Stimulated activated CD4-positive, alpha-beta T cell treated with anti-CD3 and anti-CD28 coated beads, Interleukin-4, amount 100 ng/mL, for 48 hours (primary cell): ENCODE data around the gene PIK3AP1.
"Not testable (repeated sequence)": the region's sequence is repeated elsewhere in the genome, so short reads cannot be mapped to it uniquely, and the experiment has no call there.

ENCODE experiments used
- DNase-seq, 2 donors: peaks; one replicate each; pipeline ENCODE4 v3.0.0-alpha.2; 2020; ENCODE audit warnings: low read depth in 2 of 2

The PIK3AP1 gene

DNA sequence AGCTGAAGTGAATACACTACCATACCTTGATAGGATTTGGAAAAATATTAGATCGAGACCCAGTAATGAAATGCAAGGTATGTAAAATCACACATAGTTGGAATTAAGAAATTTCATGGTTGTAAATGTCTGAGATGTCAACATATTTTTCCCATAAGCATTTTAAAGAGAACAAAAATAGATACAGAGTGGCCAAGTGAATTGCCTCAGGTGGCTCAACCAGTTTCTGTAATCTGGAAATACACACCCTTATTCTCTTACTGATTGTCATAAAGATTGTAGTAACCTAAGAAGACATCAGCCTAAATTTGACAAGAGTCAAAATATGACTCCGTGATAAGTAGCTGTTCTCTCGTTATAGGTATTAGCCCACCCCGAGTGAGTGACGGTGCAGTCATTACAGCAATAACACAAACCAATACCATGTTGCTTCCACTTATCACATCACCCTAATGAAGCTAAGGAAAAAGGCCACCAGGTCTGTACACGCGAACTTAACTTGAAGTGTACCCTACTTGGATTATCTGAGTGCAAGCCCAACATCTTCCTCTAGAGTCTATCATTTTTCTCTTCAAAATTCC is 23.4 kb downstream of the PIK3AP1 start:
- no peak for DNase-seq

GRCh38 chr10:96695975-96696634 is 24.2 kb downstream of the PIK3AP1 start:
- DNase-seq = no peak

DNA sequence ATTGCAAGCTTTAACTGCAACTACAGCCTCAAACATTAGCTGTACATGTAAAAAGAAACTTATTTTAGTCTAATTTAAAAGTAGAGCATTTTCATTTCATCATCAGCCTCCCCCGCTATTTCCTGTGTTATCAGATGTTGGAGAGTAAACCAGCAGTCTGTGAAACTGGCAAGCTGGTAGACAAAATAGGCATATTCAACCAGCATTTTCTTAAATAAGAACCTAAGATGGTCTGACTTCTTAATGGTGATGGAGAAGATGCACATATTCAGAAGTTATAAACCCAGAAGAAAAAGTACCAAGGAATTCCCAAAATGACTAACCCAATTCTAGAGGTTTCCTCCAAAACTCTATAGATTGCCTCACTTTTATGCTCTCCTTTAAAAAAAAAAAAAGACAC is 24.9 kb downstream of the PIK3AP1 start:
- DNase-seq = no peak

DNA sequence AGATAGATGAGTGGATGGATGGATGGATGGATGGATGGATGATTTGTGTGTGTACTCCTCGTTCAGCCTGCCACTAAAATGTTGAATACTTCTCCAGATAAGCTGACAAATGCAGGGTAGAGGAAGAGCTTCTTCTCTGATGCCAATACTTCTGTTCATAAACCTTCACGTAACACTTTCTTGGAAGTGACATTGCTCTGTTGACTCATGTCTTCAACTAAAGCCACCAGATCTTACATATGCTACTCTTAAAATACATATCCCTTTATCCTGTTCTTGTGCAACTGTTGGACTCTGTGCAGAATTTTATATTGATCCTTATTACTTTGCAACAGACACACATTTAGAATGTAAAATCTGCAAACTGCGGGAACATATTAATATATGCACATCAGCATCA is 26.9 kb downstream of the PIK3AP1 start:
- DNase-seq = no peak

- DNase-seq = no peak
Measured at GRCh38 chr10:96692427-96692826, 27.9 kb downstream of the PIK3AP1 start.

- DNase-seq = no peak
Measured at GRCh38 chr10:96691761-96692160, 28.6 kb downstream of the PIK3AP1 start.

DNA sequence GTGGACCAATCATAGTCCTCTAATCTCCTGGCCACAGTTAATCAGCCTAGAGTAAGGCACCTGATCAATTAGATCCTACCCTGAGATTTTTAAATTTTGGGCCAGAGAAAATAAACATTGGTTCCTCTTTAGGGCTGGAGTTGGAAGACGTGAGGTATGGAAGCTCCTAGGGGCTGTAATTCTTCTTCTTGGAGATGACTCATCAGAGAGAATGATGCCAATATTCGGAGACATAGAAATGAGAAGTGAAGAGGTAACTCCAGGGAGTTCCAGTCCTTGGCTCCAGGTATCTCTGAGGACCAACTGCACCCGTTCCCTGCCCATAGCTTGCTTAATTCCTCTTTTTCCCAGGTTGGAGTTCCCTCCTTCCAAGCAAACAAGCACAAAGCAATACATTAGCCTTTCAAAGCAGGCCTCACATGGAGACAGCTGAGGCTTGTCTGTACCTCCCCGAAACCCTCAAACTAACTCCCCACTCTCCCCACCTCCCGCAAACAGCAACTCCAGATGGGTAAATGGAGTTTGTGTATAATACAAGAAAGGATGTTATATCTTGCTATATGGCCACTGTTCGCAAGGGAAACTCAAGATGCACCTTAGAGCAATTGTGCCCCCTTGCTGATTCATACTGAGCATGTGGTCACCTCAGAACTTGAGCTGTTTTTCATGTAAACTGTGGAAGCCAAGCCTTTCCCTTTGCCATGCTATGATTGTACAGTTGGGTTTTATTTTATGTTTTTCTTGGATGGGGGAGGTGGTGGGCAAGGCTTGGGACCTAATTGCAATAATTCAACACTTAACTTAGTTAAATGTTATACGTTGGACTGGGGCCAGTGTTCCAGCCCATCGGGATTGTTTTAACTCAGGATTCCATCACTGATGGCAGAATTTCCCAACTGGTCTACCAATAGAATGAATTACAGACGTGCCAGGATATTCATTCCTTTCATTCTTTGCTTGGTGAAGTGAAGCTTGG is 29.3 kb downstream of the PIK3AP1 start:
- DNase-seq = no peak

GRCh38 chr10:96688789-96689188 is 31.5 kb downstream of the PIK3AP1 start:
- DNase-seq = no peak

GRCh38 chr10:96687317-96688012 is 32.8 kb downstream of the PIK3AP1 start:
- no peak for DNase-seq

DNA sequence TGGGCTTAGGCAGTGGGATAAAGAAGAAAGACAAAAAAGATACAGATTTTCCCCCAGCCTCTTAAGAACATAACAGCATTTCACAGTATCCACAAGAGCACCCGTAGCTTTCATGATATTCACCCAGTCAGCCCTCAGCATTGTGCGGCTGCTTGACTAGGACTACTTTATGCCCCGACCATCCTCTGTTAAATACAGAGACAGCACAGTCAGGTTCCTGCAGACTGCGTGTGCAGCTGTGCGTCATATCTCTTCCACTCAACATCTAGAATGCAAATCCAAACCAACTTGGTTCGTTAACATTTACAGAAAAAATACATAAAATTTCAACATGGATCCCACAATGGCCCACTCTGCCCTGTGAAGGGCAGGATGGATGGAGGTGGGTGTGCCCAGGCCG is 33.8 kb downstream of the PIK3AP1 start:
- no peak for DNase-seq

- no peak for DNase-seq
Measured at GRCh38 chr10:96685306-96685705, 35.0 kb downstream of the PIK3AP1 start.

- no peak for DNase-seq
Measured at GRCh38 chr10:96684826-96685225, 35.5 kb downstream of the PIK3AP1 start.

- DNase-seq = no peak
Measured at GRCh38 chr10:96683710-96684109, 36.6 kb downstream of the PIK3AP1 start.

DNA sequence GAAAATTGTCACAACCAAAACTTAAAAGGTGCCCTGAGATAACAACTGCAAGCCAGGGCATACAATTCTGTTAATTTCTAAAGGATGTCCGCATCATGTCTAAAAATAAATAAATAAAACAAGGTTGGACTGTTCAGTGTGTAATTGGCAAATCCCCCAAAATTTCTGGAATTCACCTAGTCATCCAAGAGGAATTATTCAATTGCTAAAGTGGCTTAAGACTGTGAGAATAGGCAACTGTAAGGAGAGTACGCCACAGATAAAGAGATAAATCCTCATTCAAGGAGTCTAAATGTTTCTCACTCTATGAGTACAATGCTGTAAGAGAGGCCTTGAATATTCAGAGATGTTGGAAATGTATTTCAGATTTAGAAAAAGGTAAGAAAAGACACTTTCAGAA is 37.2 kb downstream of the PIK3AP1 start:
- DNase-seq = no peak

- DNase-seq = no peak
Measured at GRCh38 chr10:96681524-96681923, 38.8 kb downstream of the PIK3AP1 start.

- not testable (repeated sequence) for DNase-seq
Measured at GRCh38 chr10:96680463-96680862, 39.9 kb downstream of the PIK3AP1 start.

DNA sequence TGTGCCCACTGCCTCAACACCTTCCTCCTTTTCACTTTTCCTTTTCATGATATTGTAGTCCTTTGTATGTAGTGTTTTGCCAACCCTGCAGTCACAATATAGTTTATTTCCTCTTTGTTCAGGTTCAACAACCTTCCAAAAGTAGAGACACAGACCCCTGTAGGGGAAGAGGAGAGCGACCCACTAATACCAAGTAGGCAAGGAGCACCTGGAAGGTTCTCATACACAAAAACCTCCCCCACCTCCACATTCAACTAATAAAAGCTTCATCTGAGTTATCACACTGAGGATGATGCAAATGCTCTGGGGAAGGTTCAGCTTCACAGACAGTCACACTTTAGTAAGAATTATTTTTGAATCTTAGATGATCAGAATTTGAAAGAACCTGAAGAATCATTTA is 41.6 kb downstream of the PIK3AP1 start:
- DNase-seq = no peak

DNA sequence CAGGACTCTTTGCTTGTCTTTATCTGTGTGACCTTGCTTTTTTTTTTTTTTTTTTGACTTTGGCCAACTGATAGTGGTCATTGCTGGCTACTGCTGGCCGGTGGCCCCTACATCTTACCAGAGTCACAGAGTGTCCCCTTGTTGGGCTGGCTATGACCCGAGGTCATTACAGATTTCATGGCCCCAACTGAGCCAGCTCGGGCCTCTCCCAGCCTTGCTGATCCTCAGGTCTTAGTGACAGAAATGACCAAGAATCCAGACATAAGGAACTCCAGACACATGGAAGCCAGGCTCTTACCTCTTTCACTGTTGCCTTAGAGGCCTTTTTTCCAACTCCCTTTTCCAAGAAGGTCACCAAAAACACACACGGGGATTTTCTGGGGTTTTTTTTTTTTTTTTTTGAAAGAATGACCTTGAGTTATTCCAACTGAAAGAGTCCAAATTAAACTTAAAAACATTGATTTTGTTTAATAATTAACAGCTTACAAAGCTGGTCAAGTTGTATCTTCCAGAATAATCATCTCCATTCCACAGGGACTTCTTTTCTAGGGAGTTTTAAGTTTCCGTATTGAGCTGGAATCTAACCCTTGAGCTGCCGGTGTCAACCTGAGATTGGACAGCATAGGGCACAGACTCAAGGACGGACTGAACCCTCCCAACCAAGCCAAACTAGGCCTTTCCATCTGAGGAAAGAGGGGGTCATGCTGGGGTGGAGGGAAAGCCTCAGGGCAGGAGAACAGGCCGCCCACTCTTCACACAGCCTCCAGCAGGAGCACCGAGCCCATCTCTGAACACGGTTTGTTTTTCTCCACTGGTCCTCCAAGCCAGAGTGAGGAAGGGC is 43.8 kb downstream of the PIK3AP1 start:
- no peak for DNase-seq

GRCh38 chr10:96675846-96676245 is 44.5 kb downstream of the PIK3AP1 start:
- no peak for DNase-seq

- no peak for DNase-seq
Measured at GRCh38 chr10:96673318-96674099, 46.8 kb downstream of the PIK3AP1 start.
